Retina (tissue), 1 donor: ENCODE measurements around the gene ADAMTS2.
A peak's percentile ranks its signal among the peaks of the same experiment; 100 is the strongest.

Source experiments
- DNase-seq: peaks from one replicate; pipeline ENCODE4 v3.0.0-alpha.2; 2016

The ADAMTS2 gene

DNA sequence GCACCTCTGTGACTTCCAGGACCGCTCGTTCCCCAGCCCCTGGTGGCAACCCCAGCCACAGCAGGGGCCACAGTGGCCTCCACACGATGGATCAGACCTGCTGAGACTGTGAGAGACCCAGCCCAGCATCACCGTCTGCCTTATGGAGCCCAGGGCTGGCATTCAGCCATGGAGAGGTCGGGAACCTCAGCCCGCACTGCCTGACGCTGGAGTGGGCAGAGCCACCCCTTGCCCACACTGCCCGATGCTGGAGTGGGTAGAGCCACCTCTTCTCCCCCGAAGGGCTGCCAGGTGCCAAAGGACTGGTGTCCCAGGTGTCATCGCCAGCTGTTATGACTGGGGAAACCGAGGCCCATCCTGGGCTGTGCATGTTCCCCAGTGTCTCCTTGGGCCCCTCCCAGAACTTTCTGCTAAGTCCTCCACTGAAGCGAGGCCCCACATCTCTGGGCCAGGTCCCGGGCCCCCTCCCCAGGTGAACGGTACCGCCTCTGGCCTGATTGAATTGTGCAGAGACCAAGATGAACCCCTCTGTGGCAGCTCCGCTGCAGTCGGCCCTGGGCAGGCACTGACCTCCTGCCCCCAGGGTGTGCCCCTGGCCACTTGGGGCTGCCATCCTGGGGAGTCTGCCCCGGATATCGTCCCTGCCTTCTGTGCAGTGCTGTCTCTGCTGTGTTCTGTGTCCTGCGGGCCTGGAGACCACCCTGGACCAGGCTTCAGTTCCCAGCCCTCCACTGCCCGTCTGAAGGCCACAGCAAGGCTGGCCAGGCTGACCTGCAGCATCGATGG is 137.1 kb downstream of the ADAMTS2 start:
- no peak for DNase-seq

DNA sequence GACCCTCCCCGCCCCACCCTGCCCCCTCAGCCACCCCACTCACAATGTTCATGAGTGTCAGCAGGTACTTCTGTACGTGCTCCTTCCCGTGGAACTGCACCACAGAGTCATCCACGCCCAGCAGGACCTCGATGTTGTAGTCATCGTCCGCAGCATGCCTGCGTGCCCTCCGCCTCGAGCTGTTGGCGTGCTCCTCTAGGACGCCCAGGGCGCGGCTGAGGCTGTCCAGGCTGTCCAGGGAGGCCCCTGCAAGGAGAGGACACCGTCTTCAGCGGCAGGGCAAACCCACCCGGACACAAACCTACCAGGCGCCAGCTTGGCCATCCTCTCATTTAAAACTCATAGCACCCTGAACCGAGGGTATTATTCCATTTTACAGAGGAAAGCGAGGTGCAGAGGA is 137.8 kb downstream of the ADAMTS2 start:
- DNase-seq, result no peak

DNA sequence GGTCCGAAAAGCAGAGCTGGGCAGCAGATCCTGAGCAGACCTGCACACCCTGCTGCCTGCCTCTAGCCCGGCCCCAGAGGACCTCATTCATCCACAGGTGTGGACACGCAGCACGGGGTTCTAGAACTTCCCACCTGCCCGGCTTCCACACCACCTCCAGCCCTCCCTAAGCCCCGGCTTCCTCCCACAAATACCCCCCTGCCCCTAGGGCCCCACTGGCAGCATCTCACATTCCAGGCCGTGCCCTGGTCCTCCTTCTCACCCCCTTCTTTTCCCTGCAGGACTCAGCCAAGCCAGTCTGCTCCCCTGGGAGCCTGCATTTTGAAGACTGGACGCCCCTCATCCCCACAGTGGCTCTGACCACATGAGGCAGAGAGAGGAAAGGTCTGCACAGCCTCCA is 138.9 kb downstream of the ADAMTS2 start:
- DNase-seq, result no peak

DNA sequence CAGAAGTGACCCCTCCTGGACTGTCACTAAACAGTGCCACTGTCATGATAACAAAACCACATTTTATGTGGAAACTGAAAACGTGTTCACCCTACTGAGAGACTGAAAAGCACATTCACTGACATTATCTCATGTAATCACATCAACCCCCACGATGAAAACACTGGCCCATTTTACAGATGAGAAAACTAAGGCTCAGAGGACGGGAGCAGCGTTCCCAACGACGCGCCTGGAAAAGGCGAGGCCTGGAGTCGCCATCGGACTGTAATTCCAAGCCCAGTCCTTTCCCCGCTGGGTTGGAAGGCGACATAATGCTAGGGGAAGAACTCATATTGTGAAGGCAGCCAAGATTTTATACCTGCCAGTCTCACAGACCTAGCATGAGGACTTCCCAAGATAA is 140.0 kb downstream of the ADAMTS2 start:
- no peak for DNase-seq

DNA sequence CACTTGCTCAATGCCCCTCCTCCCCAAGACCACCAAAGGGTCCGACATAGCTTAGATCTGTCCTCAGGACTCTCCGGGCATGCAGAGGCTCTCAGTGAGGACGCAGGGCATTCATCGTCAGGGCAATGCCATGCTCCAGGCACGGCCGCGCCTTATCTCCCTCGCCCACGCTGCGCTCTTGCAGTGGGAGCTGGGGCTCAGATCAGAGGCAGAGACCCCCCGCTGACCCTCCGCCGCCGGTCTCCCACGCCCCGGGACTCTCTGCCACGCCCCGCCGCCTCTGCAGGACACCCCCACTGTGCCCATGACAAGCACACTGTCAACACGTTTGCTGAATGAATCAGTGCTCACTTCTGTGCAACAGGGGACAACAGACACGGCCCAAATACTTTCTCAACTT is 140.7 kb downstream of the ADAMTS2 start:
- no peak for DNase-seq

DNA sequence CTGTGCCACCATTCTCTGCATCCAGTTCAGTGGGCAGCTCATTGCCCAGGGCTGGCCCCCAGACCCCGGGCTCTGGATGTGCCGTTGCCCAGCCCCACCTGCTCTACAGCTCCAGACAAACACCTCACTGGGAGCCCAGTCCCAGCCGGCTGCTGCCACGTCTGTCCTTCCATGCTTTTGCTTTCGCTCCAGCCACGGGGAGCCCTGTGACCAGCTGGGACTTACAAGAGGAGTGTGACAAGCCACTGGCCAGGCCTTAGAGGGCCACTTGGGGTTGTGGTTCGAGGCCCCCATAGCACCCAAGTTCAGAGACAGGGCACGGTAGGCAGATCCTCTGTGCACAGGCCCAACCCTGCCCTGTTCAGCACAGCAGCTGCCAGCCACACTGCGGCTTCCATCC is 142.0 kb downstream of the ADAMTS2 start:
- no peak for DNase-seq

DNA sequence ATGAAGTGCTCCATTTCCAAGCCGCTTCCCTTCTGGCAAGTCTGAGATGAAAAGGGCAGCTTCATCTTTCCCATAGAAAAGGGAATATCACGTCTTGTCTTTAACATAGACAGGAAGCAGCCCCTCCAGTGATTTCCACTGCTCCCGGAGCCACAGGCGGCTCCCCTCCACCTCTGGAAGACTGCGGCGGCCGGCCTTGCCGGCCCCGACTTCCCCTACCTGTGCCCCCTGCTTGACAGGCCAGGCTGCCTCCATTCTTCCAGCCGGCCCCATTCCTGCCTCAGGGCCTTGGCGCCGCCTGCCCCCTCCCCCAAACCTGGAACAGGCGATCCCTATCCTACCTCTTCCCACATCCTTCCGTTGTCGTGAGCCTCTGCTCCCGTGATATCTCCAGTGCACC is 143.3 kb downstream of the ADAMTS2 start:
- no peak for DNase-seq

DNA sequence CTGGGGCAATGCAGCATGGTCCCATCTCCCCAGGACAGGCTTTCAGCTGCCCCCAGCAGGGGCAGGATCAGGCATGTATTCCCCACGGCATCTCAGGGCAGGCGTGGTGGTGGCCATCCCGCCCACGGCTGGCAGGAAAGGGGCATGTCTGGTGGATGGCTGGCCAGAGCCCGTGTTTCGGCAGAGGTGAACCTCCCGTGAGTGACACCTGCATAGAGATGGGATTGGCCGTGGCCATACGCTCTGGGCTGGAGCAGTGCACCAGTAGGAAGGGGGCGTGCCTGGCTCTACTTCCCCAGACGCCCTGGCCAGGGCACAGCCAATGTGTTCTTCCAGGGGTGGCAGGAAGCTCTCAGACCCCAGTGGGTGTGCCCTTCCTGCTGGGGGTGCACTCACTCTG is 146.0 kb downstream of the ADAMTS2 start:
- DNase-seq, result no peak

DNA sequence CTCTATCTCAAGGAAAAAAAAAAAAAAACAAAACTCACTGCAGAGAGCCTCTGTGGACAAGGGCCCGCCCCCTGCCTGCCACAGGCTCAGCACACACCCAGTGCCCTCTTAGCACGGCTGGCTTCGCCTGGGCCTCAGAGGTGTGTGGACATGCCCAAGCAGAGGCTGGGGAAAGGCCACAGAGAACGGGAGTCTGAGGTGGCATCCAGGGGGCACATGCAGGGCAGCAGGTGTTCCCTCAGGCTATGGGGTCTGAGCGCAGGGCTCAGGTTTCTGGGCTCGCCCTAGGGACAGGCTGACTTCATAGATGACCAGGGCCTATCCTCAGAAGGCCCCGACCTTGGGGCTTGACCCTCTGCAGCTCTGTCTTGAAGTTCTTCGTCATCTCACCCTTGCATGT is 146.4 kb downstream of the ADAMTS2 start:
- no peak for DNase-seq

DNA sequence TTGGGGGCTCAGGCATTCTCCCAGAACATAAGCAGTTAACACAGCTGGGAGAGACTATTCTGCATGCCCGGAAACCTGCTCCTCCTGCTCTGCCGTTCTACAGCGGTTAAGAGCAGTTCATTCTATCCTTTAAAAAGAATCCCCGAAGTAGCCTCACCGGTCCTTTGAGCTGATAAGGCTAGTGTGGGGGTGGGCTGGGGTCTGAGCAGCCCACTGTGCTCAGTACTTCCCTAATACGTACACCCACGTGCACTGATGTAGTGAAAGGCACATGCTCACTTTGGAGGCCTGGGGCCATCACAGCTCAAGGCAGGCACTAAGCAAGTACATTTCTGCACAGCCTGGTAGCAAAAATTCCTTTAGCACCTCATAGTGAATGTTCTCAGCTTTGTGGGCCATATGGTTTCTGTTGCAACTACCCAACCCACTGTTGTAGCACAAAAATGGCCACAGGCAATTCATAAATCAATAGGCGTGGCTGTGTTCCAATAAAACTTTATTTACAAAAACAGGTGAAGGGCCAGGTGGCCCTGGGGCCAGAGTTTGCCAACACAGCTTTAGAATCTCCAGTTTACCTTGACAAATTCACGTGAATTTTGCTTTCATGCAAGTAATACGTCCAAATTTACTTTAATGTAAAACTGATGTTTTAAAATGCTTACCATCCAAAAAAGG is 148.7 kb downstream of the ADAMTS2 start:
- no peak for DNase-seq

DNA sequence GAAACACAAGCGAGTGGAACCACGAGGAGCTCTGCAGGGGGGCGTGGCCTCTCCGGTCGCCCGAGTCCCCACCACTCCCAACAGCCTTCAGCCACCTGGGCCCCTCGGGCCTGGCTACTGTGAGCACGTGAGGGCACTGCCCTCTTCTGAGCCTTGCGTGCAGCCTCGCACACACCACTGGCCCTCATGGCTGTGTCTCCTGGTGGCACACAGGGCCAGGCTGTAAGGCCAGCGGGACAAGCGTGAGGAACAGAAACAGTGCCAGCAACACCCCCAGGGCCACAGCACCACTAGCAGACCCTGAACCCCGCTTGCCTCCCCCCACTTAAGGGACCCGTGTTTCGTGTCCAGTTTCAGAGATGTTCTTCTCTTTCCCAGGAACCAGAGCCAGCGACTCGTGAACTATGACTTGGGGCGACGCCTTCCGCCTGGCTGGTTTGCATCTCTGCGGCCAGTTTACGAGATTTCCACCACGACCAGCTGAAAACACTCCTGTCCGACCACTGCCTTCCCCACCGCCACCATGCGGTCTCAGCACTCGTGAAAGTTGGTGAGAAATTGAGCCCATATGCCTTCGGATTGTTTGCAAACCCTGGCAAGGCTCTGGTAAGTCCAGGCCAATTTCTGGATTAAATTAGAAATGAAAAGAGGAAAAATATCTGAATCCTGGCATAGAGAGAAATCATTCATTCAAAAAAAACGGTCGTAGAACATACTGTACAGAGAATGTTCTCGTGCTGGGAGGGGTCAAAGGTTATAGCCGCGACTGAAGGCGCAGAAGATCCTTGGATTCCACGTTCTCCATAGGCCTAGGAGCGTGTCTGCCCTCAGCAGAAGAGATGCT is 149.5 kb downstream of the ADAMTS2 start:
- no peak for DNase-seq

DNA sequence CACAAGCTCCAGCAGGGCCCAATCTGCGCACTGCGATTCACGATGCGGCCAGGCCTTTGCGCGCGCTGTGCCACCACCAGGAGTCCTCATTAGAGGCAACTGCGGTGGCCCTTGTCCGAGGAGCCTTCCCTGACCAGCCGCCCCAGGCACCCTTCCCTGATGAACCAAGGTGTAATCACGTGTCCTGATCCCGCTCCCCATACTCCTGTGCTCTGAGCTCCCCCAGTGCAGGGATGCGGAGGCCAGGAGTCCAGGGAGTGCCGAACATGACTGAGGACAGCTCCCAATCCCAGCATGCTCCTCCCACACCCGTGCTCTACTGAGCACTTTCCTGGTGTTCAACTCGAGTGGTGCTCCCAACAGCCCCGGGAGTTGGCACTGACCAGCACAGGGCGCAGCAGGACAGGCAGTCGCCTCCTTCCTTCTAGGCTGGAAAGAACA is 150.3 kb downstream of the ADAMTS2 start:
- no peak for DNase-seq

DNA sequence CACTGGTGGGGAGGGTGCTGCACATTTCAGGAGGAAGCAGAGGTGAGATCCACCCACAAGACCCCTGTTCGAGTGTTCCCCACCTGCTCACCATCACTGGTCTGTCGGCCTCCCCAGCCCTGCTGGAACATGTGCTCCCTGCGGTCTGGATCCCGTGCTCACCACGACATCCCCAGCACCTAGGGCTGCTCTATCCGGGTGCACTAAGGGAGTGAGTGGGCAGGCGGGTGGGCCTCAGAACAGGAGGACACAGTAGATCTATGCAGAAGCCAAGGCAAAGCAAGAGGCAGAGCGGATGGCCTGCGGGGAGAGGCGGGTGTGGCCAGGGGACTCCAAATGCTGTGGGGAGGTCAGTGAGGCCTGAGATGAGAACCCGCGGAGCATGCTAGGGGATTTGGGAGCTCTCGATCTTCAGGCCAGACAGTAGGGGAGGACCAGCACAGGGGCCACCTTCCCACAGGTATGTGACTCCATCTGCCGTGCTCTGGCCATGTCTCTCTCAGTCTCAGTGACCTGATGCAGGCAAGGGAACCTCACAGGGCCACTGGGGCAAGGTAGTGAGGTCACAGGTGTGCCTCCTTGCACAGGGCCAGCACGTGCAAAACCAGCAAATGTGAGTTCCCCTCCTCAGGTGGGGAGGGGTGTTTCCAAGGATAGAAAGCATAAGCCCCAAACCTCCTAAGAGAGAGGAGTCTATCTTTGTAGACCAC is 150.9 kb downstream of the ADAMTS2 start:
- DNase-seq, result no peak

DNA sequence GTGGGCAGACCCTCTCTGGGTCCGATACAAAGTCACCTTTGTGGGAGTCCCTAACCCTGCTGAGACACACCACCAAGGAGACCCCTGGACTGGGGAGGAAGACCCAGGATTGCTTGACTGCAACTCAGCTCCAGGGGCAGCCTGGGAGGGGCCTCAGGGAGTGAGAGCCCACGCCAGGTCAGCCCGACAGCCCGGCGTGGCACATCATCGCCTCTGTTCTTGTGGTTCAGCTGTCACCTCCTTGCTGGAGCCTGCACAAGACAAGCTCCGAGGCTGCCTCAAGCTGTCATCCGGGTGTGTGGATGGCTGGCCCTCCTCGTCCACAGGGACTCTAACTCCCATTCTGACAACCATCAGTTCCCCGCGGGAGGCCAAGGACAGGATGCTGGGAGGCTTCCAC is 151.5 kb downstream of the ADAMTS2 start:
- DNase-seq, result no peak

DNA sequence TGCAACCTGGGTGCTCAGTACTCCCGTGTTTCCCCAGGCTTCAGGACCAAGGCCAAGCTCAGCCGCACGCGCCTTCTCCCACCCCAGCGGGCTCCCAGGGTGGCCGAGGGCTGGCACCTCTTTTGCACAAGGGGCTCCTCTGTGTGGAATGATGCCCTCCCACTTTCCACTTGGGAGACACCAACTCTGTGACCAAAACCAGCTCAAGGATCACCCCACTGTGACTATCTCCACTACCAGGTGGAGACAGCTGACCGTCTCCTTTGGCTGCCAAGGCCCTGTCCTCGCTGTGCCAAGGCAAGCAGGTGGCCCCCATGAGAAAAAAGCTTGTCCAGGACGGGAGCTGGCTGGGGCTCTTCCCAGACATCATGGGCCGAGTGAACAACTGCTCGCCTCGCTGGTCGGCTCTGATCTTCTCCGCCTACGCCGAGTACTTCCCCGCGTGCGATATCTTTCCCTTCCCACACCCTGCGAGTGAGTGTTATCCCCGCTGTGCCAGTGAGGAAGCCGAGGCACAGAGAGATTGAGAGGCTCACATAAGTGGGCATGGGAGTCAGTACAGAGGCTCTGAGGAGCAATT is 152.3 kb downstream of the ADAMTS2 start:
- no peak for DNase-seq

DNA sequence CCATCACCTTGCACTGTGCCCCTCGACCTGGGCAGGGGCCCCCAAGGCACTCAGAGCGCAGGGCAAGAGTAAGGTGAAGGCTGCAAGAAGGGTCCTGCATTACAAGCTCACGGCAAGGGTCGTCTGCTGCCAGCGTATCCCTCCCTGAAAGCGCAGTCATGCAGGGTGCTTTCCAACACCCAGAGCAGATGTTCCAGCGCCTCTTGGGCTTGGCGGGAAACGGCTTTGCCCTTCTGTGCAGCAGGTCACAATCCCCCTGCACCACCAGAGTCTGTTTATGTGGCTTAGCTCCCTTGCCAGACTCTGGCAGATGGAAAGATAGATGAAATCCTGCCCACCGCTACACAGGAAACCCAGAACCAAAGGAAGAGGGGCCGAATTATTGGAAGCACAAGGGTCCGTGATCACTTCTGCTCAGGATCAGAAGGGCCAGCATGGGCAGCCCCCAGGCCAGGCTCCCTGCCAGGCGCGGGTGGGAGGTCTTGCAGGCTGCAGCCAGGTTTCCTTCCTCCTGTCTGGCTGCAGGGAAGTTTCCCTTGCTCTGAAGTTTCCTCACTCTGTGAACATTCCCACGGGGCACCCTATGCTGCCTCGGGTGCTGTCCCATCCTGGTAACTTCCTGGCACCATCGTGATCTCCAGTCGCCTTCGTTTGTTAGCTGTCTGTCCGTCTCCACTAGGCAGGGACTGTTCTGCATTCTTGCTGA is 152.9 kb downstream of the ADAMTS2 start:
- no peak for DNase-seq

DNA sequence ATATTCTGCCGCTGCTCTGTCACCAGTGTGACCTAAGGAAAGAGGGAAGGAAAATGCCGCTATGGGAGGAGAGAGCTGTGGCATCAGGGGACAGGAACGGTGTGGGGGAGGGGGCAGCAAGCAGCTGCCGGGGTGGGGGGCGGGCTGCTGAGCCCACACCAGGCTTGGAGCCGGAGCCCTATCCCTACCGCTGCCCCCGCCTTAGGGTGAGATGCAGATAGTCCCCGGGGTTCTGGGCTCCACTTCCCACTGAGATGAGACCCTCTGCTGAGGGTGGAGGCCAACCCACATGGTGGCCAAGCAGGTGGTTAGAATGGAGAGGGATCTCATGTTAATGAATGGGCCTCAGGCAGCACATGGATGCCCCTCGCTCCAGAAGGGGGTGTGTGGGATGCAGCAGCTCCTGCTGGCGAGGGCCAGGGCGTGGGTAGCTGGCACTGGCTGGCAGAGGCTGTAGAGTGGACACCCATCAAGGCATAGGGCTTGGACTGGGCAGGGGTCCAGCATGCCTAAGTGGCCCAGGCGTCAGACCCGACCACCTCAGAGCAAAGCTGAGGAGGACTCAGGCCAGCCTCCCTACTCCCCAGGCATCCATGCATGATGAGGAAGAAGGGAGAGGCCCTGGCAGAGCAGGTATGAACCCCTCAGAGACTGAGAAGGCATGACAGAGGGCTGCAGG is 153.6 kb downstream of the ADAMTS2 start:
- no peak for DNase-seq

DNA sequence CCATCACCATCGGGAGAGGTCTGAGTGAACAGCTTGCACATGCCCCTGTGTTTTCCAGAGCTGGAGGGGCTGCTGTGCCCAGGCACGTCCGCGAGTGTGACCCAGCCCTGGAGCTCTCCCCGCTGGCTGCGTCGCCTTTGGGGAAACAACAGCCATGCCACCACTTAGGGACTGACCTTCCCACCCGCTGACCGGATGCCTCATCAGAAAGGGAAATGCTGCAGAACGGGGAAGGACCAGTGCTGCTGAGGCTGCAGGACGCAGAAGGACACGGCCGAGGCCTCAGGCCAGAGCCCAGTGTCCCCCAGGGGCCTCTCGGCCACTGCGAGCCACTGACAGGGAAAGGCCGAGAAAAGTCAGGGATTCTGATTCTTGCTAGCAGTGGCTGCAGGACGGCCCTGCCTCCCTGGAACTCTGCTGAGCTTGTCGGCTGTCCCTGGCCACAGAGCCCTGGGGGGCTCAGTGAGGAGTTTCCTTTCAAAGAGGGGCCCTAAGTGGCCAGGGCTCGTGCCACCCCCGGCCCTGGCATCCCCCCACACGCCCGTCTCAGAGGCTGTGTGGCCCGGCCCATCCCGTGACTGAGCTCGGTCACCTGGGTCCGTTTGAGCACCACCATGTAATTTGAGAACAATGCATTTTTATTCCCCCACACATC is 154.3 kb downstream of the ADAMTS2 start:
- peak; percentile 37 for DNase-seq

DNA sequence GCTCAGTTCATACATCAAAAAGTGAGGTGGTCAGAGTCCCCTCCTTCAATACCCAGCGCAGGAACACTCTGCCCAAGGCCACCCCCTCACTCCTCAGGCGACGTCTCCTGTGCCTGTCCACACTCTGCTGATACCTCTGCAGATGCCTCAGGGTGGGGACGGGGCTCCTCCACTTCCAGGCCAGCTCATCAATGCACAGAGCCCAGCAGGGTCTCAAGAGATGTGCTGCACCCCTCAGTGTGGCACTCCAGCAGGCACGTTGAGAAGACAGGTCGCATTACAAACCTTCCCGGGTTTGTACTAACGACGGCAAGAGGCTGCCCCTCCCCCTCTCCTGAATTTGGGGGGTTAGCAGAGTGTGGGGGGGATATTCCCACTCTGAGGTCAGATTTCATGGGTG is 156.6 kb downstream of the ADAMTS2 start:
- DNase-seq, result no peak

DNA sequence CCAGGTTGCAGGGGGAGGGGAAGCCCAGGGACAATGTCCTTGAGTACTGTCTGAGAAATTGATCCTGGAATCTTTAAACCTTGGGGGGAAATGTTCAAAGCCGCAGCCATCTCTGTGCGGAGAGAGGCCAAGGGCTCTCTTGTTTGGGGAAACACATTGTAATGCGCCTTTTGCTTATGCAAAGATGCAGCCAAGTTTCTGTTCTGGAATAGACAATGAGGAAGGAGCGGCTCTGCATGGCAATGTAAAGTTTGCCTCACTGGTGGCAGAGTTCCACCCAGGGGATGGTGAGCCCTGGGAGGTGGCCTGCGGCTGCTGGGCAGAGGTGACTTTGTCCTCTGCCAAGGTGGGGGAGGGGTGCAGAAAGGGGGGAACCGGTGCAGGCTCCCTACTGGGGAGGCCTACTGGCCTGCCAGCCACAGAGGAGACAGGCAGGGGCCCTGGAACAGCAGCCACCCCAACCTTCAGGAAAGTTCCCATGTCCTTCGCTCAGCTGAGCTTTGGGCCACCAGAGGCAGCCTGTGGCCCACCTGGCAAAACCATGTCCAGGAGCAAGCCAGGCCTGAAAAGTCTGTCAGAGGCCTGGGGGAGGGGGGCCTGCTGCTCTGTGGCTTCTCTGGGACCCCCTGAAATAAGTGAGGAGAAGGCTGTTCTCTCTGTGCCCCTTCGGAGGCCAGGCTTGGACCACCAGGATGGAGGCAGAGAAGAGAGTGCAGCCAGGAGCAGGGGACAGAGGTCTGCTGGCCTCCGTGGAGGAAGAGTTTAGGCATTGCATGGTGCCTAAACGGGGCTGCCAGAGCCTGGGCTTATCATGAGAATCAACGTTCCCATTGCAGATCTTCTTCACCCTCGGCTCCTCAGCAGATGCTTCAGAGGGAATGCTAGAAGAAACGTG is 157.3 kb downstream of the ADAMTS2 start:
- no peak for DNase-seq
